Smooth muscle cell (in vitro differentiated cells): ENCODE data around the gene ZNF81. TPM values are rescaled to one million over a fixed set of nuclear protein-coding genes. Genes with fewer than 3 reads are reported as not detected.

Experiments used
- DNase-seq: peaks from one replicate; lab custom pipeline; 2025; ENCODE audit not compliant: unreplicated experiment; lab: John Stamatoyannopoulos, UW
- H2AFZ ChIP-seq: fragments of 200-600 bp; sonication (generic); 2 replicates; pipeline ENCODE4 v1.6.0; 2016; ENCODE audit warnings: antibody characterized with exemption, low read depth, mild to moderate bottlenecking
- H3F3A ChIP-seq: fragments of 200-600 bp; sonication (generic); 2 replicates; pipeline ENCODE4 v1.6.0; 2017; ENCODE audit warnings: antibody characterized with exemption, low read depth
- H3K27ac ChIP-seq: fragments of 200-600 bp; sonication (generic); 2 replicates; pipeline ENCODE4 v1.5.1; 2016; ENCODE audit warnings: low read depth, mild to moderate bottlenecking
- H3K27me3 ChIP-seq: fragments of 200-600 bp; sonication (generic); 2 replicates; pipeline ENCODE4 v1.6.1; 2016; ENCODE audit warnings: low read depth, mild to moderate bottlenecking
- H3K36me3 ChIP-seq: fragments of 200-600 bp; sonication (generic); 2 replicates; pipeline ENCODE4 v1.5.1; 2016; ENCODE audit warnings: low read depth
- H3K4me1 ChIP-seq: fragments of 200-600 bp; sonication (generic); 2 replicates; pipeline ENCODE4 v1.5.1; 2016; ENCODE audit warnings: low read depth
- H3K4me2 ChIP-seq: fragments of 200-600 bp; sonication (generic); 2 replicates; pipeline ENCODE4 v1.6.0; 2016; ENCODE audit warnings: mild to moderate bottlenecking
- H3K4me3 ChIP-seq: fragments of 200-600 bp; sonication (generic); 2 replicates; pipeline ENCODE4 v1.5.1; 2016; ENCODE audit warnings: mild to moderate bottlenecking
- H3K79me2 ChIP-seq: fragments of 200-600 bp; sonication (generic); 2 replicates; pipeline ENCODE4 v1.6.0; 2016; ENCODE audit warnings: low read depth, mild to moderate bottlenecking
- H3K9ac ChIP-seq: fragments of 200-600 bp; sonication (generic); 2 replicates; pipeline ENCODE4 v1.6.0; 2016; ENCODE audit warnings: low read depth
- H3K9me3 ChIP-seq: fragments of 200-600 bp; sonication (generic); replicated peaks from 2 replicates; pipeline ENCODE4 v1.5.1; 2016; ENCODE audit warnings: low read depth
- H4K20me1 ChIP-seq: fragments of 200-600 bp; sonication (generic); 2 replicates; pipeline ENCODE4 v1.6.0; 2016; ENCODE audit warnings: low read depth
- WGBS: methylation state at CpG from one replicate; pipeline ENCODE4 v1.1.7; 2016; ENCODE audit warnings: low lambda C conversion rate; 5-methylcytosine and 5-hydroxymethylcytosine counted together
- polyA plus RNA-seq: library from polyadenylated mRNA; unstranded; fragments of >200 nt; fragmentation: Nextera tagmentation; extraction: Ambion mirVana; gene quantifications from 2 replicates; pipeline ENCODE4 v1.2.1, GENCODE V29; 2016
- total RNA-seq: library from RNA; depleted of rRNA; stranded (reverse); fragments of >200 nt; gene quantifications from 2 replicates; pipeline ENCODE4 v1.2.3, GENCODE V29; 2014
- TF ChIP-seq, protein P1 (sequence below): fragments of 200-600 bp; sonication (generic); IDR thresholded peaks from 2 replicates; pipeline ENCODE4 v1.5.1; 2017; ENCODE audit warnings: borderline replicate concordance, mild to moderate bottlenecking, antibody characterized with exemption; ENCODE audit not compliant: insufficient read depth, poor library complexity, severe bottlenecking

The ZNF81 gene
- total and polyA plus RNA-seq, 2 experiments from 2014 or later: 4.6 to 4.8 TPM

GRCh38 chrX:47863187-47863586 is 26.5 kb downstream of the ZNF81 start:
- no peaks in the 10 kb centered on the region for H4K20me1 ChIP-seq
- H3K79me2 ChIP-seq: no peaks in the 10 kb centered on the region
- no peak overlapping the region for H3K27ac ChIP-seq
- no peak overlapping the region for H3K9ac ChIP-seq
- no peaks in the 10 kb centered on the region for H3F3A ChIP-seq
- no peaks in the 10 kb centered on the region for H3K36me3 ChIP-seq
- no peaks in the 10 kb centered on the region for H3K9me3 ChIP-seq
- H3K4me3 ChIP-seq: no peak overlapping the region
- no peak overlapping the region for H3K4me2 ChIP-seq
- no peak overlapping the region for H2AFZ ChIP-seq
- no peak for DNase-seq
- H3K27me3 ChIP-seq: no peaks in the 10 kb centered on the region
- 73% methylated on average over 2 of the region's 2 CpGs for WGBS
- TF ChIP-seq, protein P1, sequence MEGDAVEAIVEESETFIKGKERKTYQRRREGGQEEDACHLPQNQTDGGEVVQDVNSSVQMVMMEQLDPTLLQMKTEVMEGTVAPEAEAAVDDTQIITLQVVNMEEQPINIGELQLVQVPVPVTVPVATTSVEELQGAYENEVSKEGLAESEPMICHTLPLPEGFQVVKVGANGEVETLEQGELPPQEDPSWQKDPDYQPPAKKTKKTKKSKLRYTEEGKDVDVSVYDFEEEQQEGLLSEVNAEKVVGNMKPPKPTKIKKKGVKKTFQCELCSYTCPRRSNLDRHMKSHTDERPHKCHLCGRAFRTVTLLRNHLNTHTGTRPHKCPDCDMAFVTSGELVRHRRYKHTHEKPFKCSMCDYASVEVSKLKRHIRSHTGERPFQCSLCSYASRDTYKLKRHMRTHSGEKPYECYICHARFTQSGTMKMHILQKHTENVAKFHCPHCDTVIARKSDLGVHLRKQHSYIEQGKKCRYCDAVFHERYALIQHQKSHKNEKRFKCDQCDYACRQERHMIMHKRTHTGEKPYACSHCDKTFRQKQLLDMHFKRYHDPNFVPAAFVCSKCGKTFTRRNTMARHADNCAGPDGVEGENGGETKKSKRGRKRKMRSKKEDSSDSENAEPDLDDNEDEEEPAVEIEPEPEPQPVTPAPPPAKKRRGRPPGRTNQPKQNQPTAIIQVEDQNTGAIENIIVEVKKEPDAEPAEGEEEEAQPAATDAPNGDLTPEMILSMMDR: no peak
- H3K4me1 ChIP-seq: no peaks in the 10 kb centered on the region

GRCh38 chrX:47864300-47864699 is 27.6 kb downstream of the ZNF81 start:
- Histone ChIP-seq H3K4me2 (no peak overlapping the region), H3K79me2 (no peaks in the 10 kb centered on the region), H3K27me3 (no peaks in the 10 kb centered on the region), H4K20me1 (no peaks in the 10 kb centered on the region), H3K9me3 (no peaks in the 10 kb centered on the region), H3K9ac (no peak overlapping the region), H3K4me3 (no peak overlapping the region), H3F3A (no peaks in the 10 kb centered on the region), H3K4me1 (no peaks in the 10 kb centered on the region), H3K27ac (no peak overlapping the region), H3K36me3 (no peaks in the 10 kb centered on the region), H2AFZ (no peak overlapping the region)
- WGBS: 72% methylated on average over 3 of the region's 3 CpGs
- TF ChIP-seq, protein P1: no peak
- DNase-seq: no peak

DNA sequence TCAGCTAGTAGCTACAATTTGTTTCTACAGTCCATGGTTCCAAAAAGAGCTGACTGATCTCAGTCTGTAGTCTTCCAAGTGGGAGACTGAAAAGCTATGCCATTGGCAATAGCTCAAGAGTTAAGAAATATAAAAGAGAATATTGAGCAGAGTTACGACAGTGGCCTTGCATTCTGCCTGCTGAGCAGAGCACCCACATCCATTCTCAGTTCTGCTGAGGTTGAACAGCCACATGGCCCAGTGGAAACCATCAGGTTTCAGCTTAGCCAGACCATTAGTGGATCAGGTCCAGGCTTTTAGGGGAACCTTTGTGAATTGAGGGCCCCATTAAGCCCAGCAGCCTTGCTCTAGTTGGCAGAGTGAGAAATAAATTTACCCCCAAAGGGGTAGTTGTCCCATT is 28.1 kb downstream of the ZNF81 start:
- H3K27me3 ChIP-seq: no peaks in the 10 kb centered on the region
- H3K9ac ChIP-seq: no peak overlapping the region
- no peak overlapping the region for H3K4me2 ChIP-seq
- H4K20me1 ChIP-seq: no peaks in the 10 kb centered on the region
- H3K4me3 ChIP-seq: no peak overlapping the region
- no peaks in the 10 kb centered on the region for H3K79me2 ChIP-seq
- WGBS: 85% methylated on average over 1 of the region's 1 CpG
- H3K4me1 ChIP-seq: no peaks in the 10 kb centered on the region
- H3F3A ChIP-seq: no peaks in the 10 kb centered on the region
- DNase-seq: no peak
- no peaks in the 10 kb centered on the region for H3K36me3 ChIP-seq
- H2AFZ ChIP-seq: no peak overlapping the region
- TF ChIP-seq, protein P1: no peak
- H3K9me3 ChIP-seq: no peaks in the 10 kb centered on the region
- no peak overlapping the region for H3K27ac ChIP-seq

DNA sequence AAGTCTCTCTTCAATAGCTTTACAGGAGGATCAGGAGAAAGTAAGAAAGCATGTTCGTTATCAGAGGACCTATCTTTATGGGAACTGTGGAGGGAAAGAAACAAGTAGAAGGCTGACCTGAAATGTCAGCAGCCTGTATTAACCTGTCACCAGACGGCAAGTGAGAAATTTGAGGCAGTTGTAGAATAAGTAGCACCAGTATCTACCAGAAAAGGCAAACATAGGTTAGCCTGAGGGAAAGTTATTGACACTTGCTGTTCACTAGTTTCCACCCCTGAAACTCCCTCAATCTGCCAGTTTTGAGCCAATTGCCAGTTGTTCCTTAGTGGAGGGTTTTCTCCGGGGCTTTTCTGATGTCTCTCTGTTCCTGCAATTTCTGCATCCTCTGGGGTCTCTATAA is 36.4 kb downstream of the ZNF81 start:
- Histone ChIP-seq H3K27ac (no peak overlapping the region), H3K4me3 (no peak overlapping the region), H3F3A (no peaks in the 10 kb centered on the region), H3K36me3 (no peaks in the 10 kb centered on the region), H3K4me2 (no peak overlapping the region), H2AFZ (no peak overlapping the region), H3K9ac (no peak overlapping the region), H3K9me3 (no peaks in the 10 kb centered on the region), H3K4me1 (no peaks in the 10 kb centered on the region), H3K79me2 (no peaks in the 10 kb centered on the region), H4K20me1 (no peaks in the 10 kb centered on the region), H3K27me3 (no peaks in the 10 kb centered on the region)
- TF ChIP-seq, protein P1: no peak
- DNase-seq: no peak
- 76% methylated on average over 3 of the region's 3 CpGs for WGBS
